ENCODE measurements around the gene ABI2.

DNA sequence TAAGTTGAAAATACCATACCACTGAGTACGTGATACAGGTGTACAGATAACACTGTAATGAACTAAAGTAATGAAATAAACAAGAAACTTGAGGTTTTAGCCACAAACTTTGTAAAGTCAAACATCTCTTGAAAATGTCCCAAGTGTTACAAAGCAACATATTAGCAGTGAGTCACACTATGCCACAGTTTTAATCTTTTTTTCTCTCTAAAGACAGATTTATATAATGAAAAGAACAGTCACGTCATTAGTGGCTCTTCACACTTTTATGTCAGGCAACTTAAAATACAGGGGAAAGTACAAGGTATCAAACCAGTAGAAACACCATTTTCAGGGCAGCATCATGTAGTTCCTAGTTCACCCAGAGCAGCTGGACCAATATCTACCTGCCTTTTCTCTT lies 164.8 kb downstream of the ABI2 start:
- TF ChIP-seq, protein P1, sequence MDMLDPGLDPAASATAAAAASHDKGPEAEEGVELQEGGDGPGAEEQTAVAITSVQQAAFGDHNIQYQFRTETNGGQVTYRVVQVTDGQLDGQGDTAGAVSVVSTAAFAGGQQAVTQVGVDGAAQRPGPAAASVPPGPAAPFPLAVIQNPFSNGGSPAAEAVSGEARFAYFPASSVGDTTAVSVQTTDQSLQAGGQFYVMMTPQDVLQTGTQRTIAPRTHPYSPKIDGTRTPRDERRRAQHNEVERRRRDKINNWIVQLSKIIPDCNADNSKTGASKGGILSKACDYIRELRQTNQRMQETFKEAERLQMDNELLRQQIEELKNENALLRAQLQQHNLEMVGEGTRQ (IDR thresholded peaks at IDR 0.05; ENCODE audit: borderline replicate concordance, low read depth, low read length), result no peak
- TF ChIP-seq MXI1 (IDR thresholded peaks at IDR 0.05; ENCODE audit: low read depth, low read length), result no peak
- TF ChIP-seq EP300 (IDR thresholded peaks at IDR 0.05; ENCODE audit: borderline replicate concordance in 1 of 2, low read depth in 1 of 2, low read length in 1 of 2), result no peak
- no peak for TF ChIP-seq CTCF (IDR thresholded peaks at IDR 0.05)
- TF ChIP-seq CHD2 (IDR thresholded peaks at IDR 0.05; ENCODE audit: low read length, partially characterized antibody), result no peak
- no peak for TF ChIP-seq SIN3A (IDR thresholded peaks at IDR 0.05; ENCODE audit: borderline replicate concordance, low read depth, low read length)
- no peak for TF ChIP-seq NFIC (IDR thresholded peaks at IDR 0.05; ENCODE audit: borderline replicate concordance)
- no peak for TF ChIP-seq TAF1 (IDR thresholded peaks at IDR 0.05; ENCODE audit: borderline replicate concordance, low read depth, low read length)
- TF ChIP-seq YY1 (IDR thresholded peaks at IDR 0.05; ENCODE audit: low read depth), result no peak
- TF ChIP-seq NRF1 (IDR thresholded peaks at IDR 0.05; ENCODE audit: low read depth, low read length), result no peak
- TF ChIP-seq RAD21 (IDR thresholded peaks at IDR 0.05; ENCODE audit: low read length), result no peak
- TF ChIP-seq IRF3 (IDR thresholded peaks at IDR 0.05; ENCODE audit: low read depth, low read length), result no peak
- no peak for TF ChIP-seq MAX (IDR thresholded peaks at IDR 0.05; ENCODE audit: low read depth)
